AG09309 (cell line): ENCODE results near the gene PLEKHA6.
A peak's percentile ranks its signal among the peaks of the same experiment; 100 is the strongest.

Experiments used
- DNase-seq: peaks from one replicate; pipeline ENCODE4 v3.0.0-alpha.2; 2010; ENCODE audit warnings: low read depth
- H3K4me3 ChIP-seq: 2 replicates; pipeline ENCODE4 v1.5.1; 2011; ENCODE audit warnings: mild to moderate bottlenecking, low read depth, low read length, moderate library complexity; ENCODE audit not compliant: control insufficient read depth
- CTCF ChIP-seq: IDR thresholded peaks from 2 replicates; pipeline ENCODE4 v1.5.1; 2011; ENCODE audit warnings: mild to moderate bottlenecking, low read depth, low read length, inconsistent platforms; ENCODE audit not compliant: insufficient read depth, control insufficient read depth; ENCODE audit errors: missing control alignments

The PLEKHA6 gene

DNA sequence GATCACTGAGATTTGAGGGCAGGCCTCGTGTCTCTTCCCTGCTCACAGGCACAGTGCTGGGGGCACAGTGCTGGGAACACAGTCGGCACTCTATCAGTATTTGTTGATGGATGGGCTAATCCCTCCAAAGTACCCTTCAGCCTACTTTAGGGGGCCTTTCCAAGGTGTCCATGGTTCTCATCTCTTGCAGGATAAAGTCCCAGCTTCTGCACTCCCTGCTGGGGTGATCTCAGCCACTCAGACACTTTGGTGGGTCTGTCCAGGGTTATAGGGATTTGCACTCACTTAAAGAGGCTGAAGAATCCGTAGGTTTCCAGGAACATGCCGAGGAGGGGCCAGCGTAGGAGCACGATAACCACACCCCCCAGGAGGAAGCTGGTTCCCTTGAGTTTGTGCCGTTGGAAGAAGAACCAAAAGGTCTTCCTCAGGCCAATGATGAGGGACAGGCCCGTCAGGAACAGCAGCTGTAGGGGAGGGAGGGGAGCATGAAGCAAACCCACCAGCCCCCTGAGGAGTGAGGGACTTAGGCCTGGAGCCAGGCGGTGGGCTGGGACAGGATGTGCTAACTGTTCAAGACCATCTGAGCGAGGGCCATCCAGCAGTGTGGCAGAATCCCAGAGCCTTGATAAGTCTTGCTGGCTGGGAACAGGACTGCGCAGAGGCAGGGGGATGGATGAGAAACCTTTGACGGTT lies 158.2 kb downstream of the PLEKHA6 start:
- no peak overlapping the region for H3K4me3 ChIP-seq
- DNase-seq, result no peak

GRCh38 chr1:204199579-204199978 lies 160.2 kb downstream of the PLEKHA6 start:
- no peak overlapping the region for H3K4me3 ChIP-seq
- TF ChIP-seq CTCF, result no peak
- no peak for DNase-seq

More for the DNA sequence above, 158.2 kb downstream of the PLEKHA6 start:
- TF ChIP-seq CTCF, result no peak

DNA sequence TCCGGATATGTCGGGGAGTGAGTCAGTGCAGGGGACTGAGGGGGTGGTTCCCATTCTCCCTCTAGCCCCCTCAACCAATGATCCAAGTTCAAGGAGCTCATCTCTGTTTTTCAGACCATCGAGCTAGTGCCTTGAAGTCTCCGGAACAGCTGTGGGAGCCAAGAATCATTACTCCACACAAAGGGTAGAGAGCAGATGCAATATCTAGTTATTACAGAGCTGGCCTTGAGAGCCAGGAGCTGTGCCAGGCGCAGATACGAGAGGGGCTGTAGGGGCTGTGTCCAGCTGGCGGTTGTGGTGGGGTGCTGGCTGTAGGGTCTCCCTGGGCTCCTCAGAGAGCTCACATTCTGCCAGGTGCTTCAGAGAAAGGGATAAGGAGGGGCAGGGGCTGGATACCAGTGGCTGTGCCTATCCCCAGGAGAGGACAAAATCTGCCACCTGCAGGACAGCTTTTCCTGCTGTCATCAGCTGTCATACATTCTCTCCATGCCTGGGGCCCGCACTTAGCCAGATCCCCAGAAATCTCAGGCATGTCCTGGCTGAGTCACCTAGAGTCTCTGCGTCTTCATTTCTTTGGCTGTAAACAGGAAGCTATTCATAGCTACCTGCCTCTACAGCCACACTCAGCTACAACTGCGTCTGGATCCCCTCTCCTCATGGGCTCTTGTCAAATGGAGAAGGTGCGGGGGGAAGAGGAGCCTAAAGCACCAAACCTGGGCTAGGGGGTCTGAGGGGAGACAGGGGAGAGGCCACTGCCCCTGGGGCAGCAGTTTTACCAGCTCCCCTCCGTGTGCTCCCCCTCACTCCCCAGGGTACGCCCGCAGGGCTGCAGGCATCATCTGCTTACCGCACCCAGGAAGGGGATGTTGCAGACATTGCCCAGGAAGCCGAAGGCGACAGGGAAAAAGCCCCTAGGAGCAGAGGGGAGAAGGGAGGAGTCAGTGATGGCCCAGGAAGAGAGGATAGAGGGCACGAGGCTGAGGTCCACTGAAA lies 161.1 kb downstream of the PLEKHA6 start:
- H3K4me3 ChIP-seq, result no peak overlapping the region
- TF ChIP-seq CTCF, result peak; percentile 20
- DNase-seq, result peak; percentile 32

DNA sequence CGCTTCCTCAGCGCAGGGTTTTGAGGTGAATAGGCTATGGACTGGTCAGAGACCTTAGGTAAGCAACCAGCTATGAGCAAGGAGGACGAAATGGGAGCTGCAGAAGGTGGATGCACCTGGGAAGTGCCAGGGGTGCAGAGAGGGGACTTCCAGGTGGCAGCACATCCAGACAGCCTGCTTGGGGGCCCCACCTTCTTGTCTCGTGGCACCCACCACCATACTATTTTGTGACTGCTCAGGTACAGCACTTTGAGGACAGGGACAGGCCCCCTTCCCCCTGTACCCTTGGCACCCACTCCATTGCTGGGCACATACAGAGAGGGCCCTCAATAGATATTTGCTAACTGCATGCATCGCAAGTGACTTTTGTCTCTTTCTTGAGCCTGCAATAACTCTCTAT lies 162.7 kb downstream of the PLEKHA6 start:
- no peak for DNase-seq
- no peak overlapping the region for H3K4me3 ChIP-seq
- TF ChIP-seq CTCF, result no peak

DNA sequence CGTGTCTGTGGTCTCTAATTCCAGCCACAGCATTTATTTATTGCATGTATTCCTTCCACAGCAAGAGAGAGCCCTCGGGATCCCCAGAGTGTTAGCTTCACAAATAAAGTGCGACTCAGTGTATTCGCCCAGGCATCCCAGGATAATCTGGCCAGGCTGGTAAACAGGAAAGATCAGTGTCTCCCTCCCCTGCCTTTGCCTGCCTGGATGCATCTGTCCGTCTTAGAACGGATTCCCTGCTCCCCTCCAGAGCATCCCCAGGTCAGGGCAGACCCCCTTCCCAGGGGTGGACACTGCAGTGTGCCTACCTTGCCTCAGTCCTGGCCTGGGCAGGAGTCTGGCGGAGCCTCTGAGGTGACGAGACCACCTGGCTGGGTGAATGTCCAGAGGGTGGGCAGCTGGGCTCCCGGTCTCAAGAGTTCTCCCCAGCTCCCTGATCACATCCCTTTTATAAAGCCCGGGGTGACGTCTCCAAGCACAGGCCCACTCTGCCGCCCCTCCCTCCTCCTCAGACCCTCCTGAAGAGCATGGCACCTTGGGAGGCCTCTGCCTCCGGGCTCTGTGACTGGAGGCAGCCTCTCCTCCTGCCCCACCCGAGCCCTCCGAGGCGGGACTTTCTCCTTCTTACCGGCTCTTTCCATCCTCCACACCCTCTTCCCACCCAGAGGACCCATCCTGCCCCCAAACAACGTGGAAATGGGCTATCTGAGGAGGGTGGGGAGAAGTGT lies 163.5 kb downstream of the PLEKHA6 start, which contains the start of gene KISS1:
TSS of gene KISS1 (minus strand) at position 424 of the 728 bp plus-strand sequence. CDS start 3,615 bp downstream, outside the sequence.
- no peak within 1 kb of the TSS for H3K4me3 ChIP-seq
- TF ChIP-seq CTCF, result no peak
- no peak for DNase-seq

- no peak for DNase-seq
Measured at GRCh38 chr1:204194771-204195170, 165.0 kb downstream of the PLEKHA6 start.

More at GRCh38 chr1:204194771-204195170, 165.0 kb downstream of the PLEKHA6 start:
- no peak overlapping the region for H3K4me3 ChIP-seq
- no peak for TF ChIP-seq CTCF
